Nucleus accumbens (tissue), 56 donors: ENCODE data around the gene INCENP.

Experiments
- DNase-seq, 56 donors: peaks; one replicate each; lab custom pipeline; 2025; lab: John Stamatoyannopoulos, UW

INCENP gene

GRCh38 chr11:62139526-62140303 lies 15.9 kb downstream of the INCENP start:
- DNase-seq = no peak

- no peak for DNase-seq
Measured at GRCh38 chr11:62140304-62141110, 16.7 kb downstream of the INCENP start.

GRCh38 chr11:62141111-62142042 lies 17.6 kb downstream of the INCENP start:
- no peak for DNase-seq

- no peak for DNase-seq
Measured at GRCh38 chr11:62142043-62142375, 18.2 kb downstream of the INCENP start.

GRCh38 chr11:62142921-62143320 lies 19.1 kb downstream of the INCENP start:
- DNase-seq = peak in 14 of 56 donors; percentile 4 to 51 (median 19)

GRCh38 chr11:62143727-62144126 lies 19.9 kb downstream of the INCENP start:
- DNase-seq = no peak

GRCh38 chr11:62144641-62145255 lies 20.9 kb downstream of the INCENP start:
- no peak for DNase-seq

GRCh38 chr11:62145261-62145871 lies 21.6 kb downstream of the INCENP start:
- no peak for DNase-seq

GRCh38 chr11:62146476-62147200 lies 22.8 kb downstream of the INCENP start:
- DNase-seq = no peak

GRCh38 chr11:62147545-62147944 lies 23.7 kb downstream of the INCENP start:
- DNase-seq = no peak

GRCh38 chr11:62148271-62148980 lies 24.6 kb downstream of the INCENP start:
- DNase-seq = no peak

- no peak for DNase-seq
Measured at GRCh38 chr11:62149986-62150886, 26.4 kb downstream of the INCENP start.

GRCh38 chr11:62150887-62151736 lies 27.3 kb downstream of the INCENP start:
- no peak for DNase-seq

GRCh38 chr11:62151737-62152102 lies 27.9 kb downstream of the INCENP start:
- no peak for DNase-seq

- DNase-seq = no peak
Measured at GRCh38 chr11:62152245-62153086, 28.7 kb downstream of the INCENP start.

- DNase-seq = no peak
Measured at GRCh38 chr11:62153087-62153395, 29.2 kb downstream of the INCENP start.
